HT1080 (cell line): ENCODE data around the gene CDKN2C. TPM values are rescaled to one million over a fixed set of nuclear protein-coding genes. Genes with fewer than 3 reads are reported as not detected.

ENCODE experiments used
- DNase-seq: peaks from one replicate; pipeline ENCODE4 v3.0.0-alpha.2; 2015; ENCODE audit warnings: low read depth
- total RNA-seq: library from RNA; depleted of rRNA; stranded (reverse); fragments of >200 nt; shearing (Covaris generic); gene quantifications from 2 replicates; pipeline ENCODE4 v1.2.3, GENCODE V29; 2014

CDKN2C gene
- total RNA-seq, 1 experiment from 2014 or later, result 50.4 TPM

GRCh38 chr1:50959913-50960844 is 9.9 kb upstream of the CDKN2C start, which contains the start of gene FAF1:
Gene FAF1 (minus strand): TSS chr1:50960267. CDS start chr1:50959811, 456 bp downstream.
- DNase-seq, result peak; percentile 98

- no peak for DNase-seq
Observed at GRCh38 chr1:50964863-50965262, 5.2 kb upstream of the CDKN2C start.

- DNase-seq, result no peak
Observed at GRCh38 chr1:50966991-50967390, 3.1 kb upstream of the CDKN2C start.

GRCh38 chr1:50967416-50968157 is 2.5 kb upstream of the CDKN2C start:
- peak; percentile 29 for DNase-seq

- DNase-seq, result peak; percentile 90
Observed at GRCh38 chr1:50968158-50968820, 1.8 kb upstream of the CDKN2C start.

GRCh38 chr1:50968821-50969610 is 1.0 kb upstream of the CDKN2C start:
- no peak for DNase-seq

GRCh38 chr1:50970509-50970887 is 453 bp downstream of the CDKN2C start:
- DNase-seq, result no peak

- DNase-seq, result peak; percentile 32
Observed at GRCh38 chr1:50970931-50971582, 1.0 kb downstream of the CDKN2C start.

GRCh38 chr1:50971748-50972305 is 1.8 kb downstream of the CDKN2C start:
- DNase-seq, result no peak

GRCh38 chr1:50972766-50973165 is 2.7 kb downstream of the CDKN2C start:
- DNase-seq, result peak; percentile 30

- DNase-seq, result no peak
Observed at GRCh38 chr1:50973255-50973654, 3.2 kb downstream of the CDKN2C start.

- DNase-seq, result peak; percentile 59
Observed at GRCh38 chr1:50973875-50974617, 4.0 kb downstream of the CDKN2C start.

GRCh38 chr1:50974618-50974935 is 4.5 kb downstream of the CDKN2C start:
- DNase-seq, result peak; percentile 42

GRCh38 chr1:50975436-50975835 is 5.4 kb downstream of the CDKN2C start:
- DNase-seq, result no peak

GRCh38 chr1:50976111-50976889 is 6.3 kb downstream of the CDKN2C start:
- peak; percentile 32 for DNase-seq

GRCh38 chr1:50976890-50977574 is 7.0 kb downstream of the CDKN2C start:
- DNase-seq, result peak; percentile 80

GRCh38 chr1:50977575-50978143 is 7.6 kb downstream of the CDKN2C start:
- DNase-seq, result no peak
